GM10248 (cell line): ENCODE measurements around the gene SLX4.

Source experiments
- CTCF ChIA-PET: fragments of 300-600 bp; sonication (Branson Sonifier 250); formaldehyde crosslinking; extraction: SDS; loops from one replicate; lab custom pipeline; 2021; ENCODE audit warnings: antibody characterized with exemption; lab: Yijun Ruan, JAX
- POLR2A ChIA-PET: fragments of 350-650 bp; sonication (Branson Sonifier 250); formaldehyde crosslinking; extraction: SDS; loops from one replicate; lab custom pipeline; 2020; ENCODE audit warnings: antibody characterized with exemption; lab: Yijun Ruan, JAX
- DNase-seq: peaks from one replicate; pipeline ENCODE4 v3.0.0; 2012; ENCODE audit errors: extremely low spot score
- CTCF ChIP-seq: IDR thresholded peaks from 2 replicates; pipeline ENCODE4 v1.5.1; 2012; ENCODE audit warnings: mild to moderate bottlenecking, low read depth; ENCODE audit errors: extremely low read depth, missing control alignments, control extremely low read depth

The SLX4 gene

GRCh38 chr16:3550851-3551847 lies 60.3 kb downstream of the SLX4 start:
- no peak for TF ChIP-seq CTCF
- ChIA-PET CTCF (no interaction called here), POLR2A (no interaction called here)
- DNase-seq: no peak

GRCh38 chr16:3549906-3550305 lies 61.5 kb downstream of the SLX4 start:
- ChIA-PET POLR2A (no interaction called here), CTCF (no interaction called here)
- no peak for DNase-seq
- no peak for TF ChIP-seq CTCF

GRCh38 chr16:3548859-3549258 lies 62.5 kb downstream of the SLX4 start:
- DNase-seq: no peak
- no peak for TF ChIP-seq CTCF
- CTCF ChIA-PET: interaction anchor here (1.1 kb wide), 1 partner anchor 12 kb away, joined by 4 read pairs; no protein-coding TSS in a partner anchor
- POLR2A ChIA-PET: no interaction called here

GRCh38 chr16:3548445-3548844 lies 63.0 kb downstream of the SLX4 start:
- no peak for DNase-seq
- no peak for TF ChIP-seq CTCF
- CTCF ChIA-PET: interaction anchor here (1.1 kb wide), 1 partner anchor 11 kb away, joined by 4 read pairs; no protein-coding TSS in a partner anchor
- POLR2A ChIA-PET: no interaction called here

GRCh38 chr16:3546986-3547682 lies 64.3 kb downstream of the SLX4 start:
- POLR2A ChIA-PET: no interaction called here
- no peak for DNase-seq
- CTCF ChIA-PET: interaction anchor here (1.0 kb wide), 1 partner anchor 15 kb away, joined by 4 read pairs; no protein-coding TSS in a partner anchor
- TF ChIP-seq CTCF: no peak

GRCh38 chr16:3542601-3543373 lies 68.6 kb downstream of the SLX4 start:
- CTCF ChIA-PET: interaction anchor here (1.0 kb wide), 1 partner anchor 9 kb away, joined by 3 read pairs; no protein-coding TSS in a partner anchor
- no peak for TF ChIP-seq CTCF
- POLR2A ChIA-PET: no interaction called here
- DNase-seq: no peak
